Left ventricle myocardium superior (tissue), 1 donor: ENCODE results near the gene RAB8B. TPM values are rescaled to one million over a fixed set of nuclear protein-coding genes. Genes with fewer than 3 reads are reported as not detected.

ENCODE experiments used
- ATAC-seq: fragments of 200-7000 bp; cut with Tn5 transposase; one replicate; pipeline ENCODE4 v1.9.1; 2020; ENCODE audit warnings: mild to moderate bottlenecking, moderate library complexity
- DNase-seq: peaks from one replicate; pipeline ENCODE4 v3.0.0-alpha.2; 2020
- intact Hi-C: fragments of 100-400 bp; cut with micrococcal nuclease; formaldehyde crosslinking; loops from one replicate; pipeline ENCODE4 v1.11.0; 2022
- total RNA-seq: library from RNA; stranded (reverse); fragmentation: NEBNext Ultra II Directional; extraction: Animal tissue kit (Norgen Biotek cat#: 25700); gene quantifications from one replicate; pipeline ENCODE4 v1.2.1, GENCODE V29; 2021
- donor health status: DM: no; HTN: yes; CAD: no; lungs with severe emphysema.

RAB8B gene
- total RNA-seq, 1 donor from 2014 or later: 9.1 TPM

- intact Hi-C loops: no loop called here
- ATAC-seq (no peak), DNase-seq (no peak)
Measured at GRCh38 chr15:63180746-63181145, 8.7 kb upstream of the RAB8B start.

GRCh38 chr15:63181648-63182047, 7.8 kb upstream of the RAB8B start:
- no peak for ATAC-seq
- no peak for DNase-seq
- intact Hi-C loops: no loop called here

DNA sequence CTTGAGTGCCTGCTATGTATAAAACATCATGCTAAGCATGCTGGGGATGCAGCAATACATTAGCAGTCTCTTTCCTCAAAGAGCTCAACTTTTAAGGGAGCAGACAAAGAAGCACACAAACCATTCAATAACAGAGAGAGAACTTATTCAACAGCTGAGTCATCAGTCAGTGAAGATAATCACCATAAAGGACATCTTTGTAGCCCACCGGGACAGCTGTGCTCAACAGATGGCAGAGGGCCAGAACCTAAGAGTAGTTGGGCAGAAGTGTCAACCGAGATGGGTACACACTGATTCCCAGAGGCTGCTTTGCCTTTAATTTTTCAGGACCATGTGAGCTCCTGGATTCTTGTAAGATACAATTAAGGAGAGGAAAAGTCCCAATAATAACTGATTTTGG, 4.2 kb upstream of the RAB8B start:
- intact Hi-C loops: no loop called here
- ATAC-seq: no peak
- DNase-seq: no peak

DNA sequence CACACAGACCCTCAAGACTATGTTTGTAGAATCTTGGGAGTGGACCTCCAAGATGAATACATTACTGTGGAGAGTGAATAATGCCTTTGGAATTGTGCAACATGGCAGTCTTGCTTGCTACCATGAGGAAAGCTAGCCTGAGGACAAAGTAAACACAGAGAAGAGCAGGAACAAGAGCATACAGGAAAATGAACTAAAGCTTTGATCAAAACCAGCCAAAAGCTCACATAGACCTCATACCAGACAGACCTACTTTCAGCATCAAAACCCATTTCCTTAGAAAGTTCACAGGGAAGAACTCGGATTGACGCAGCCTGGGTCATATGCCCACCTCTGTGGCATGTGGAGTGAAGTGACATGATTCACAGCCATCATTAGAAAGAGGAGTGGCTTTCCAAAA, 3.3 kb upstream of the RAB8B start:
- DNase-seq (no peak), ATAC-seq (no peak)
- intact Hi-C loops: no loop called here

GRCh38 chr15:63187589-63188226, 1.7 kb upstream of the RAB8B start:
- ATAC-seq (no peak), DNase-seq (no peak)

DNA sequence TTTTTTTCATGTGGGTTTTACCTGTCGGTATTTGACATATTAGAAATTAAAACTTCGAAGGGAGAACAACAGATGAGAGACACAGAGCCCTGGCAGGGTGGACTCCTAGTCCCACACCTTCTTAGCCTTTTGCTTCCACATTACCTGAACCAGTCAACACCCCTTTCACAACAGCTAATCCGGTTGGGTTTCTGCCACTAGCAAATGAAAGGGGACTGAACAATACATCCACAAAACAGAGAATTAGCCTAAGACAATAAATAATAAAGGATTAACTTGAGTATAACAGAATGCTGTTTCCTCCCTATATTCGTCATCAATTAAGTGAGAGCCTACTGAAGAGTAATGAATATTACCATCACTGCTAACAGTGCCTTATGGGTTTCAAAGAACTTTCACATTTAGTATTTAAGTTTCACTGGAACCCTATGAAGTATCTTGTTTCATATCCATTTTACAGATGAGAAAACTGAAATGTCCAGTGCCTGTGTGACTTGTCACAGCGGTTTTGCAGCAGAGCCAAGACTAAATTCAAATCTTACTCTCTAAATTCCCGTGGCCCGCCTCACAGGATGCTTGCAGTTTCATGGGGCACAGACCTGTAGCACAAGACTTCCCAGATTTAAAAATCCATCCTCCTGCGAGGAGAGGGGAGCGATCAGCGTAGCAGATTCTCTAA, 1.0 kb upstream of the RAB8B start:
- intact Hi-C loops: no loop called here
- ATAC-seq (no peak), DNase-seq (no peak)

More at GRCh38 chr15:63187589-63188226, 1.7 kb upstream of the RAB8B start:
- intact Hi-C loops: no loop called here

- intact Hi-C loops: no loop called here
Measured at GRCh38 chr15:63189941-63190768, 749 bp downstream of the RAB8B start.

GRCh38 chr15:63190769-63191649, 1.6 kb downstream of the RAB8B start:
- no peak for ATAC-seq
- no peak for DNase-seq
- intact Hi-C loops: no loop called here

More at GRCh38 chr15:63189941-63190768, 749 bp downstream of the RAB8B start:
- ATAC-seq: no peak
- no peak for DNase-seq

DNA sequence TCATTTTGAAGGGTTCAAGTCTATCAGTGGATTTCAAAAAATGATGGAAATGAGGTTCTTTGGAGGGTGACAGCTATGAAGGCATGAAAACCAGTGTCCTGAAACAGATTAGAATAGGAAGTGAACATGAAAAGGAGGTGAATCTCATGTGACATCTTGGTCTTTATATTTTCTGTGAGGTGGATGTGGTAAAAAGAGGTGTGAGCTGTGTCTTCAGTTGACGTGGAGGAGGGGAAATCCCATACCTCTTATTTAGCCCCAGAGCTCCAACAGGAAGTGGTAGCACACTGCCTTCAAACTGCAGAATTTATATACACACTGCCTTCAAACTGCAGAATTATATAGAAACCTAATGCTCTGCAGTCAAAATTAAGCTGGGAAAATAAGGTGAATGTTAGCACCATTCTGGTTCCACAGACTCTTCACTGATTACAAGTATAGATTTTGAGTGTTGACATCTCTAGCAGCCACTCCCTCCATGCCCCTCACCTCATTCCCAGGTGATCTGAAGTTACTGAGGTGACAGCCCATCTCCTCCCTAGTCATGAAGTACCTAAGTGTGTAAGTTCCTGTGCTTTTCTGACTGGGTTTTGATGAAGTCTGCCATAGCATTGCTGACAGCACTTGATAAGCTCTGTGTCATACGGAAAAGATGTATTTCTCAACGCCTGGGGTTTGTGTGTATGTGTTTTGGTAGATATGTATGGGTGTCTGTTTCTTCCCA, 2.7 kb downstream of the RAB8B start:
- no peak for DNase-seq
- no peak for ATAC-seq
- intact Hi-C loops: no loop called here

DNA sequence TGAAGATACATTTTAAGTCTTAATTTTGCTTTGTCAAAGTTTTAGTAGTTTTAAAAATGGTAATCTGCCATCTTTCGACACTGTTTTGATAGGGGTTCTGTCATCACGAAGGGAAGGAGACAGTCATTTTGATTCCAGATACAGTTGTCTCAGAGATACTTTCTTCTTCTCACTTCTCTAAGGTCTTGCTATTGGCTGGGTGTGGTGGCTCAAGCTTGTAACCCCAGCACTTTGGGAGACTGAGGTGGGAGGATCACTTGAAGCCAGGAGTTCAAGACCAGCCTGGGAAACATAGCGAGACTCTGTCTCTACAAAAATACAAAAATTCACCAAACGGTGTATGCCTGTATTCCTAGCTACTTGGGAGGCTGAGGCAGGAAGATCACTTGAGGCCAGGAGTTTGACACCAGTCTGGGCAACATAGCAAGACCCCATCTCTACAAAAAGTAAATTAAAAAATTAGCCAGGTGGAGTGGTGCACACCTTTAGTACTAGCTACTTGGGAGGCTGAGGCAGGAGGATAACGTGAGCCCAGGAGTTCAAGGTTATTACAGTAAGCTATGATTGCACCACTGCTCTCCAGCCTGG, 3.3 kb downstream of the RAB8B start:
- DNase-seq: no peak
- intact Hi-C loops: no loop called here

DNA sequence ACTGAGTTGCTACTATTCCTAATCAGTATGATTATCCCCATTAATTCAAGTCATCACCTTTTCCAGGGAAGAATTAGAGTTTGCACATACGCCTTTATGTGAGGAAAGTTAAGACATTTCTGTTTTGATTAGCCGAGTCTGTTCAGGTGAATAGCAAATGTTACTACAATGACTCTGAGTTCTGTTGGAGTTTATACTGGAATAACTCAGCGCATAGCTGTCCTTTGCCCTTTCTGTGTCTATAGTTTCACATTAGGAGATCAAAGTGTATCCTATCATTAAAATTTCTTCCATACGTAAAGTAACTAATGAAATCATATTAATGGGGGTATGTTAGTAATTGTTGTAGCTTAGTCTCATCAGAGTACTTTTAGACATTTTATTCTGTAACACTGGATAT, 4.9 kb downstream of the RAB8B start:
- DNase-seq (no peak), ATAC-seq (no peak)
- intact Hi-C loops: no loop called here

More for the DNA sequence above, 3.3 kb downstream of the RAB8B start:
- ATAC-seq: no peak

- intact Hi-C loops: no loop called here
- DNase-seq: no peak
- ATAC-seq: peak; percentile 52
Measured at GRCh38 chr15:63194880-63195568, 5.6 kb downstream of the RAB8B start.

DNA sequence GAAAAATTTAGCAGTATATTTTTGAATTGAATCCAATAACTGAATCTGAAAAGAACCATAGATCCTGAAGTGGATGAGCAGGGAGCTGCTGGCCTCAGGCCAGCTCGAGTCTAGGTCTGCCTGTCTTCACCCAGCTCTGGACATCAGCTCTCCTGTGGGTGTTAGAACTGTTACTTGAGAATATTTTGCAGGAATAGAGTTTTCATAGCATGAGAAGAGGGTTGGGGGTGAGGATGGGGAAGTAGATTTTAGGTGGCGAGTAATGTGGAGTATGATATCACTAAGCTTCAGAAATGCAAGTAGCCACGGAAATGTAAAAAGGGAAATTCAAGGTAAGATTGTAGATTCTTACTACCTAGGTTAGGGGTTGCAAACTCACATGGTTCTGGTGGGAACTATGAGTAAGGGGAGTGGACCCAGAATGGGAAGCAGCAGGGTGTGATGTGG, 6.2 kb downstream of the RAB8B start:
- DNase-seq: peak; percentile 48
- intact Hi-C loops: no loop called here

GRCh38 chr15:63196842-63197241, 7.4 kb downstream of the RAB8B start:
- intact Hi-C loops: no loop called here
- ATAC-seq: no peak
- DNase-seq: no peak

More for the DNA sequence above, 6.2 kb downstream of the RAB8B start:
- peak; percentile 21 for ATAC-seq

DNA sequence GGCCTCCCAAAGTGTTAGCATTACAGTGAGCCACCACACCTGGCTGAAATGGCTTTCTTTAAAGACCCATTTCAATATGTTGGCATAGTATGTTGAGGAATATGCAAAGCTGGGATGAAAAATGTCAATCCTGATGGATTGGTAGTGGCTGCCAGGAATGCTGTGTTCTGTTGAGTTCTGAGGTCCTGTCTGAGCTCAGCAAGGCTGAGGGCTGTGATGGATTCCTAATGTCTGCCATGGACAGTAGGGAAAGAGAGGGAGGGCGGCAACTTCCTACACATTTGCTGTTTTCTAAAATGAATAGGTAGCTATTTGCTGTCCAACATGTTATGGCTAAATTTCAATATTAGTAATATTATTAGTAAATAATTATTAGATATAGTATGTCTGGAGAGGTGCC, 8.2 kb downstream of the RAB8B start:
- intact Hi-C loops: no loop called here
- ATAC-seq (no peak), DNase-seq (no peak)

DNA sequence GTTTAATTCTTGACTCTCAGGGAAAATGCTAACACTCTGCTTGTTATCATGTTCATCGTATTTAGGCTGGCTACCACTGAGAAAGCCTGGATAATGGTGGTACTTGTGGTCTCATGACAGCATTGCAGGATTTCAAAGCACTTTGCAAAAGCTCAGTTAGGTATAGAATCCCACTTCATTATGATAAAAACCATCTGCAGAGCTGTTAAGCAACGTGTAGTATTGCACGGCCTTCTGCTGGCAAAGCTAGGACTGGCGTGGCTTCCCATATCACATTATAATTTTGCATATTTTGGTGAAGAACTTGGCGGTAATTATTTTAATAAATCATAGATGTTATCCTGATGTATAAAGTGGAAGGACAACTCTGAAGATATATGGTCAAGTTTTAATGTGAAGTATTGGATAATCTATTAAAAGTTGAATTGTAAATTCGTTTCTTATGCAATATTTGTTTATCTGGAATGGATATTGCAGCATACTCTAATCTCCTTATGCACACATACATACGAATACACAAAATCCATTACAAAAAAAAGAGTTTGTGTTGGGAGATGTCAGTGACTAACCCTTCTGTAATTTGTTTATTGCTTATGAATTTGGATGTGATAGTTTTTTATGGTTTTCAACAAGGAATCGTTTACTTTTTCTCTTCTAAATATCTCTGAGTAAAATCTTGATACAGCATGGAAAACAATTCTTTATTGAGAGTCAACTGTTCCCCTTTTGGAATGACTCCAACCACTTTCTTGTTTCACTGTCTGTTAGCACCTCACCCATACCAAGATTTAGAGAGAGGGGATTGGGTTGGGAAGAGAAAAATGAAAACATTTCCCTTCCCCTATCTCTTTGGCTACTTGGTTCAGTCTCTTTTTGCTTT, 9.2 kb downstream of the RAB8B start:
- intact Hi-C loops: no loop called here
- DNase-seq (no peak), ATAC-seq (no peak)
